AG08396 (cell line): ENCODE results near the gene CDK10.

ENCODE experiments used
- DNase-seq: peaks from one replicate; pipeline ENCODE4 v3.0.0; 2012; ENCODE audit warnings: low spot score, mixed read lengths

The CDK10 gene

GRCh38 chr16:89711601-89712273, 25.2 kb downstream of the CDK10 start:
- DNase-seq = peak; percentile 95

- DNase-seq = no peak
These were observed 25.8 kb downstream of the CDK10 start for GRCh38 chr16:89712274-89712781.

GRCh38 chr16:89716493-89716892, 30.0 kb downstream of the CDK10 start:
- no peak for DNase-seq

- no peak for DNase-seq
These were observed 30.6 kb downstream of the CDK10 start for GRCh38 chr16:89716916-89717687.

DNA sequence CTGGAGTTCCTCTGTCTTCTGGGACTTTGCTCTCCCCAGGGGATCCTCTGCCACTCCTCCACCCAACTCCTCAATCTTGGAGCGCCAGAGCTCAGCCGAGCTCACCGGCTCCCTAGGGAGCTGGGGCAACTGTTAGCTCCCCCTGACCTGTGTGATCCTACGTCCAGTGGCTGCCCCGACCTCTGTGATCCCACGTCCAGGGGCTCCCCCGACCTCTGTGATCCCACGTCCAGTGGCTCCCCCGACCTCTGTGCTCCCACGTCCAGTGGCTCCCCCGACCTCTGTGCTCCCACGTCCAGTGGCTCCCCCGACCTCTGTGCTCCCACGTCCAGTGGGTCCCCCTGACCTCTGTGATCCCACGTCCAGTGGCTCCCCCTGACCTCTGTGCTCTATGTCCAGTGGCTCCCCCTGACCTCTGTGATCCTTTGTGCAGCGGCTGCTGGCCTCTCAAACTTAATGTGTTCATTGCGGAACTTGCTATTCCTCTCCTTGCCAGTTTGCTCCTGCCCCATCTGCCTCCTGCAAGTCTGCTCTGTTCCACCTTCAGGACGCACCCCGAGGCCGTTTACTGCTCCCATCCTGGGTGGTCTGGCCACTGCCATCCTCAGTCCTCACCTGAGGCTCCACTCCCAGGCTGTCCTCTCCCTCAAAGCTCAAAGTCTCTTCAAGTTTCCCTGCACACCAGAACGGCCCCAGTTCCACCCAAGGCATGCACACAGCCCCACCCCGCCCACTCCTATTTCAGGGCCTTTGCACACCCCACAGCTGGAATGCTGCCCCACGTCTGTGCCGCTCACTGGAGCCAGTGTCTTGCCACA, 31.4 kb downstream of the CDK10 start:
- DNase-seq = no peak

DNA sequence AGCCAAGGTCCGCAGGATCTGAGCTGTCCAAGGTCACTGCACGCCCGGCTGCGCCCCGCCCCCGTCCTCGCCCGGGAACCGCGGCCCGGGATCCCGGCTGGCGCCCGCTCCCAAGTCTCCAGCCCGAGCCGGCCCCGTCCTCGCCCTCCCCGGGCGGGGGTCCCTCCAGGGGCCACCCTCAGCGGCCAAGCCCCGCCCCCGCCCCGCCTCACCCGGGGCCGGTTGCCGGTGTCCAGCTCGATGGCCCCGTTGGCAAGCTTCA, 34.0 kb downstream of the CDK10 start:
- no peak for DNase-seq

DNA sequence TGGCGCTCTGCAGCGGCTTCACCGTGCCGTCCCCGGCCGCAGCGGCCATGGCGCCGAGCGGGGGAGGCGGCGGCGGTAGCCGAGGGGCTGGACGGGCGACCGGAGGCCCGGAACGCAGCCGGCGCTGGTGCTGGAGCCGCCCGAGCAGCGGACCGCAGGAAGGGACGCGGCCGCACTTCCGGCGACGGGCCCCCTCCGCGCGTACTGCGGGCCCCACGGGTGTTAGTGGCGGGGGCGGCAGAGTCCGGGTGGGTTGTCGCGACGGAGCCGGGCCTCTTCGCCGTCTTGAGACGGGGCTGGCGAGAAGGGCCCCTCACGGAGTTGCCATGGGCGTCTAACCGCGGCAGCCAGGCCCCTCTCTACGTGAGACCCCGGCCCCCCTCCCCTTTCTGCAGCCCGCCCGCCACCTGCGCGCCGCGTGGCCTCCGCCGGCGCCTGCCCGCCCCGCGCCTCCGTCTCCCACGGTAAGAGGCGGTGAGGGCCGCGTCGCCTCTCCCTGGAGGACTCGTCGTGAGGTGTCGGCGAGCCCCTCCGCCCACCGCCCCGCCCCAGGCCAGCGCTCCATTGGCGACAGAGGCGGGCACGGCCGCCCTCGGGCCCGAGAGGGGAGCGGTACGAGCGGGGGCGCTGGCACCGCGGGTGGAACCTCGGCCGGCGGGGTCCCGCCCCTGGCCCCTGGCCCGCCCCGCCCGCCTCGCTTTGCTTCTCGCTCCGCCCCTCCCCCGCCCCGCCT, 34.5 kb downstream of the CDK10 start, which contains the start of the genes VPS9D1 and ZNF276:
Gene VPS9D1 (minus strand): TSS at position 86 of the 733 bp plus-strand sequence. CDS start 37 bp downstream, at position 49.
Gene ZNF276 (plus strand): TSS at position 725 of the 733 bp plus-strand sequence. CDS start 104 bp downstream, outside the sequence.
- peak; percentile 90 for DNase-seq

- DNase-seq = peak; percentile 70
These were observed 35.3 kb downstream of the CDK10 start for GRCh38 chr16:89721546-89722391.

DNA sequence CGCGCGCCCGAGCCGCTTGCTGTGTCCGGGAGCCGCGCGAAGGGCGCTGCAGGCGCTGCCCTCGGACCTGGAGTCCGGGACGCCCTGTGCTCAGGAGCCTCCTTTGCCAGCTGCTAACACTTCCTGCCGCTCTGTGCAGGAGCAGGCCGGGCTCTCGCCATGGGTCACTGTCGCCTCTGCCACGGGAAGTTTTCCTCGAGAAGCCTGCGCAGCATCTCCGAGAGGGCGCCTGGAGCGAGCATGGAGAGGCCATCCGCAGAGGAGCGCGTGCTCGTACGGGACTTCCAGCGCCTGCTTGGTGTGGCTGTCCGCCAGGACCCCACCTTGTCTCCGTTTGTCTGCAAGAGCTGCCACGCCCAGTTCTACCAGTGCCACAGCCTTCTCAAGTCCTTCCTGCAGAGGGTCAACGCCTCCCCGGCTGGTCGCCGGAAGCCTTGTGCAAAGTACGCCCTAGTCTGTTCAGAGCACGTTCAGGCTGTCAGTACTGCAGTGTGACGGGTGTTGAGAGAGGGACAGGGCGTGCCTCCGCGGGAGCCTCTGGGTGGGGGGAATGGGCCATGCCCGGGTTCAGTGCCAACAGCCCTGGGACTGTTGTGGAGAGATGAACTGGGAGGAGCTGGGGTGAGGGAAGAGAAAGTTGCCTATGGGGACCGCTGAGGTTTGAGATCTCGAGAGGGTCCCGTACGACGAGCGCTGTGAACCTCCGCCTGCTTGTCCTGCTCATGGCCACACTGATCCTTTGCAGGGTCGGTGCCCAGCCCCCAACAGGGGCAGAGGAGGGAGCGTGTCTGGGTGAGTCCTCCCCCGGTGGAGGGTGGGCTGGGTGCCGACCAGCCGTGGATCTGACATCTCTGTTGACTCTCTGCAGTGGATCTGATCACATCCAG, 36.1 kb downstream of the CDK10 start:
- no peak for DNase-seq

DNA sequence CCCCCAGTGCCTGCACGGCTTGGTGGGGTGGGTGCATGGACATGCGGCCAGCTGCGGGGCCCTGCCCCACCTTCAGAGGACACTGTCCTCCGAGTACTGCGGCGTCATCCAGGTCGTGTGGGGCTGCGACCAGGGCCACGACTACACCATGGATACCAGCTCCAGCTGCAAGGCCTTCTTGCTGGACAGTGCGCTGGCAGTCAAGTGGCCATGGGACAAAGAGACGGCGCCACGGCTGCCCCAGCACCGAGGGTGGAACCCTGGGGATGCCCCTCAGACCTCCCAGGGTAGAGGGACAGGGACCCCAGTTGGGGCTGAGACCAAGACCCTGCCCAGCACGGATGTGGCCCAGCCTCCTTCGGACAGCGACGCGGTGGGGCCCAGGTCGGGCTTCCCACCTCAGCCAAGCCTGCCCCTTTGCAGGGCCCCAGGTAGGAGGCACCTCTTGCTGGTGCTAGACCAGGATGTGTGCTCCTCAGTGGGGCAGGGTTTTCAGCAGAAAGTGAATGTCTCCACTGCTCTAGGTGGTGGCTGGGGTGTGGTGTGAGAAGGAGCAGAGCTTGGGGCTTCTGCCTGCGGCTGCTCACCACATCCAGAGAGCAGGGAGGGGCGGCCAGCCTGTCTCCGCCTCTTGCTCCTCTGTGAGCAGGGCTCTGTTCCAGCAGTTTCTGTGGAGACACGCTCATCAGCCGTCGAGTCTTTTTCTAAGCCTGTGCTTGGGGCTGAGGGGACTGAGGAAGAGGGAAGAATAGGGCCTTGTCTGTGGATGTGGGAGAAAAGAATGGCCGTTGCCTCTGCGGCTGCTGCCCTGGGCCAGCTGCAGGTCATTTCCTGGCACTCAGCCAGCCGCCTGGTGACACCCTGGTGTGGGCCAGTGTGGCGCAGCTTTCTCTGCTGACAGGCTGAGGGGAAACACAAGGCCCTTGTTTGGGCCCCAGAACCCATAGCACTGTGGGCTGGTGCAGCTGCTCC, 37.1 kb downstream of the CDK10 start:
- DNase-seq = no peak

DNA sequence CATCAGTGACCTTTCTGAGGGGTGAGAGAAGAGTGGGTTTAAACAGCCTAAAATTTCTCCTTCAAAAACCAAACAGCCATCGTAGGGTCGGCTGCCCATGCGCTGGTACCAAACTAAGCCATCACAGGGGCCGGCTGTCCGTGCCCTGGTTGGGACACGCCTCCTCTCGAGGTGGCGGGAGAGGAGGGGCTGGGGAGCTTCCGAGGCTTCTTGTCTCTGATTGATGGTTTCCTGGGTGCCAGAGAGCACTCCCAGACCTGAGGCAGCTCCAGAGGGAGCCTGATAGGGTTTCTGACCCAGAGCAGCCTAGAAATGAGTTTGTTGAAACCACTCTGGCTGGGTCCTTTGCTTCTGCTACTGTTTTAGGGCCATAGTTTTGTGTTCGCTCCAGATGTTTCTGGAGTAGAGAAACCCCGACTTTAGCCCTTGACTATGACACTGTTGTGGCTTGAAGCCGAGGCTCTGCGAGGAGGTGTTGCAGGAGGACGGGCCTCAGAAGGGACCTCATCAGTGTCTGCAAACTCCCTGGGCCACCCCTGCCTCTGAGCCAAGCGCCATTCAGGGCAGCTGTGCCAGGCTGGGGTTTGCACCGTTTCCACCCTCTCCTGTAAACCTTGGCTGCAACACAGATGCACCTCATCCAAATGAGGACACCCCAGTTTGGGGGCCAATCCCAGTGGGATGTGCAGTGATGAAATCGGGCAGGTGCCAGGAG, 41.1 kb downstream of the CDK10 start:
- DNase-seq = no peak

DNA sequence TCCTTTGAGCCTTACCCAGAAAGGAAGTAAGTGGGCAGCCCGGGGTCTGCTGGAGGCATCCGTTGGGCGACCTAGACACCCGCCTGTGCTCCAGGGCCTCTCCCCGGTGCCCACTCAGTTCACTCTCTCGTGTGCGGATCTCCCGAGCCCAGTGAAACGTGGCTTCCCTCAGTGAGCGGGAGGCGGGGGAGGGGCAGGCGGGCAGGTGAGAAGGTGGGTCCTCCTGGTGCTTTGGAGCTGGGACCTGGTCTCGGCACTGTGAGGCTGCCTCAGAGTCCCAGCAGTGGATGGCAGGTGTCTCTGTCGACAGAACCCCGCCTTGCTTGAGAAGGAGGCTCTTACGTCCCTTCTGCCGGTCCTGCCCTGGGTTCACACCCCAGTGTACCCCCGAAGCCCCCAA, 42.8 kb downstream of the CDK10 start:
- no peak for DNase-seq

GRCh38 chr16:89729863-89730593, 43.5 kb downstream of the CDK10 start:
- no peak for DNase-seq

DNA sequence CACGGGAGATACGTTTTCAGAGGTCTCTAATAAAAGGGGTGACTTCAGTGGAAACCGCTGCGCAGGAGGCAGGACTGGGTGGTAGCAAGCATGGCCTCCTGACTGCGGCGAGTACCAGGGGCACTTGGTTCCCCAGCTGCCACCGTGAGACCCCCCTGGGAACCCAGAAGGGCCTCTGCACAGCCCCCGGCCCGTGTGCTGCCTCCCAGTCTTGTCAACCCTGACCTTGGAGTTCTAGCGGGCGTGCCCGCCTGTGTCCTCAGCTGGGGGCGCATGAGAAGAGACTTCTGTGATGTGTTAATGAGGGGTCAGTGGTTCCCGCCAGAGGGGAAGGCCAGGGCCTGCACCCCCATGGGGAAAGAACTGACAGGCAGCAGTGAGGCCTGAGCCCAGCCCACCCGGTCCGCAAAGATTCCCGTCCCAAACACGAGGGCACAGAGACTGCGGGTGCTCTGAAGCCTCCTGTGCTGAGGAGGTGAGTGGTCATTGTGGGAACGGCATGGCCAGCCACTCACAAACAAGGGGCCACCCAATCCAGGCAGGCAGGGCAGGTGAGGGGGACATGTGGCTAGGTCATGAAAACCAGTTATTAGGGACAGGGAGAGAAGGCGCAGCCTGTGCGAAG, 44.2 kb downstream of the CDK10 start:
- no peak for DNase-seq

DNA sequence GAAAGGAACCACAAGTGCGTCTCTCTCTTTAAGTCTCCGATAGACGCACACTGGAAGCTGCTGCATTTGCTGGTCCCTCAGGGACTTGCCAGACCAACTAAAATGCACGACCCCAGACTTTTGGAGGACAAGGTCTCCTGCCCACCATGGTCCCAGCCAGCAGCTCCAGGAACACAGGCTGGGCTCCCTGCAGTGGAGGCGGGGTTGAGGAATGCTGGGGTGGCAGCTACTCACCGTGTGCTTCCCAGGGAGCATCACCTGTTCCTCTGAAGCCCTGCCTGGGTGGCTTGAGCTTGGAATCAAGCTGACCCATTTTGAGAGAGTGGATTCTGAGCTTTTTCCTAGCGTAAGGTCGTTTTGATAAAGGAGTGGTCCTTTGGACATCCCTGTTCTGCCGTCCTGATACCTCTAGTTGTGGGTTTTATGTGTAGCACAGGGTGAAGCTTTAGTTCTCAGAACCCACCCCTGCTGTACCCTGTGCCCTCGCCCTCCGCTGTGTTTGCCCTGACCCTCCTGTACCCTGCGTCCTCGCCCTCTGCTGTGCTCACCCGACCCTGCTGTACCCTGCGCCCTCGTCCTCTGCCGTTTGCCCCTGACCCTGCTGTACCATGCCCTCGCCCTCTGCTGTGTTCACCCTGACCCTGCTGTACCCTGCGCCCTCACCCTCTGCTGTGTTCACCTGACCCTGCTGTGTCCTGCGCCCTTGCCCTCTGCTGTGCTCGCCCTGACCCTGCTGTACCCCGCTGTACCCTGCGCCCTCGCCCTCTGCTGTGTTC, 45.8 kb downstream of the CDK10 start:
- DNase-seq = no peak

DNA sequence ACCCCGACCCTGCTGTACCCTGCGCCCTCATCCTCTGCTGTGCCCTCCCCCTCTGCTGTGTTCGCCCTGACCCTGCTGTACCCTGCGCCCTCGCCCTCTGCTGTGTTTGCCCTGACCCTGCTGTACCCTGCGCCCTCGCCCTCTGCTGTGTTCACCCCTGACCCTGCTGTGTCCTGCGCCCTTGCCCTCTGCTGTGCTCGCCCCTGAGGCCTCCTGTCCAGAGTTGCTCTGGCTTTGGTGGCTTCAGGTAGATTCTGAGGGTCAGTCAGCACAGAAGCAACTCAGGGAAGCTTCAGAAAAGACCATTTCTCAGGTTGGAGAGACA, 46.4 kb downstream of the CDK10 start:
- DNase-seq = no peak
